VCaP (cell line): ENCODE measurements around the gene PRKCE.

ENCODE experiments used
- H3K27ac ChIP-seq: fragments of 450-650 bp; 2 replicates; pipeline ENCODE4 v1.5.1; 2017
- CTCF ChIP-seq: fragments of 450-650 bp; conservative IDR thresholded peaks from 2 replicates; pipeline ENCODE4 v1.5.1; 2017; ENCODE audit warnings: mild to moderate bottlenecking, moderate library complexity

The PRKCE gene

GRCh38 chr2:45716915-45717314 lies 65.4 kb downstream of the PRKCE start:
- H3K27ac ChIP-seq, result no peak overlapping the region
- no peak for TF ChIP-seq CTCF

GRCh38 chr2:45720210-45720609 lies 68.7 kb downstream of the PRKCE start:
- TF ChIP-seq CTCF, result no peak
- no peak overlapping the region for H3K27ac ChIP-seq

- TF ChIP-seq CTCF, result no peak
- H3K27ac ChIP-seq, result no peak overlapping the region
These were observed 69.7 kb downstream of the PRKCE start for GRCh38 chr2:45721150-45721549.

- TF ChIP-seq CTCF, result no peak
- H3K27ac ChIP-seq, result no peak overlapping the region
These were observed 71.0 kb downstream of the PRKCE start for GRCh38 chr2:45722477-45722876.

- no peak for TF ChIP-seq CTCF
These were observed 72.4 kb downstream of the PRKCE start for GRCh38 chr2:45723857-45724256.

GRCh38 chr2:45724335-45724734 lies 72.9 kb downstream of the PRKCE start:
- H3K27ac ChIP-seq, result no peak overlapping the region

More at GRCh38 chr2:45723857-45724256, 72.4 kb downstream of the PRKCE start:
- no peak overlapping the region for H3K27ac ChIP-seq

GRCh38 chr2:45725731-45726130 lies 74.3 kb downstream of the PRKCE start:
- H3K27ac ChIP-seq, result no peak overlapping the region
- no peak for TF ChIP-seq CTCF

More at GRCh38 chr2:45724335-45724734, 72.9 kb downstream of the PRKCE start:
- TF ChIP-seq CTCF, result no peak

- no peak overlapping the region for H3K27ac ChIP-seq
- no peak for TF ChIP-seq CTCF
These were observed 74.7 kb downstream of the PRKCE start for GRCh38 chr2:45726188-45726587.
